PC-3 (cell line): Measurements from ENCODE around the gene LDLR.
"Not testable (repeated sequence)": the region's sequence is repeated elsewhere in the genome, so short reads cannot be mapped to it uniquely, and the experiment has no call there.

Experiments used
- CTCF ChIP-seq: fragments of 300-600 bp; sonication (generic); conservative IDR thresholded peaks from 2 replicates; pipeline ENCODE4 v1.5.1; 2017; ENCODE audit warnings: antibody characterized with exemption, low read depth, mild to moderate bottlenecking, low read length
- EZH2 ChIP-seq: fragments of 300-600 bp; sonication (generic); IDR thresholded peaks from one replicate; pipeline ENCODE4 v1.6.1; 2017; ENCODE audit warnings: antibody characterized with exemption, mild to moderate bottlenecking, low read length; ENCODE audit not compliant: unreplicated experiment

DNA sequence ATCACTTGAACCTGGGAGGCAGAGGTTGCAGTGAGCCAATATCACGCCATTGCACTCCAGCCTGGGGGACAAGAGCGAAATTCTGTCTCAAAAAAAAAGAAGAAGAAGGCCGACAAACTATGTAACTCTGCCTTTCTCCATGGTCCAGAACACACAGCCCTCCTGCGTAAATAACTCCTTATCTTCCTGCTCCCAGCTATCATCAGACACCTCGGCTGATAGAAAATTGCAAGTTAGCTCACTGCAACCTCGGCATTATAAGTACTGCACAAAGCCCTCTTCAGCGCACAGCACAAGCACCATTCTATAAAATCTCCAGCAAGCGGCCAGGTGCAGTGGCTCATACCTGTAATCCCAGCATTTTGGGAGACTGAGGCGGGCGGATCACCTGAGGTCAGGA is 14.4 kb downstream of the LDLR start:
- not testable (repeated sequence) for TF ChIP-seq CTCF, EZH2
